ENCODE measurements around the gene SEC22A.

Gene SEC22A

DNA sequence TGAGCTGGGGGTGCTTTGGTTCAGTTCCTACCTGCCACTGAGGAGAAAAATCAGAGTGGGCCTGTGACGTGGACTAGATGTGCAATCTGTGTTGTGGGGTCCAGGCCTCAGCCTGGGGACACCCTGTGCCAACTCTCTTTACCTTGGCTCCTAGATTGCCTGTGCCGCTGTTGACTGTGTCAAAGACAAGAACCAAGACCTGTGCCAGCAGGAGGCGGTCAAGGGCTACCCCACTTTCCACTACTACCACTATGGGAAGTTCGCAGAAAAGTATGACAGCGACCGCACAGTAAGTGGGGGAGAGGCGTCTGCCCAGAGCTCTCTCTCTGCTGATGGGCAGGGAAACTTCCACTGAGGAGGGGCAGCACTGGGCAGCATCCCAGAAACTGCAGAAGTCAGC is 40.6 kb upstream of the SEC22A start:
- no peak overlapping the region for H3K27ac Mint-ChIP-seq
- no peaks in the 10 kb centered on the region for H3K4me1 Mint-ChIP-seq (ENCODE audit: low read depth)
- DNase-seq (ENCODE audit: low spot score): no peak
- H3K27me3 Mint-ChIP-seq (ENCODE audit: low read depth): no peaks in the 10 kb centered on the region
- peaks cover 19% of the 10 kb centered on the region for H3K36me3 Mint-ChIP-seq (ENCODE audit: low read depth)
- no peak overlapping the region for H3K4me3 Mint-ChIP-seq
- H3K9me3 Mint-ChIP-seq: peaks cover 4% of the 10 kb centered on the region

GRCh38 chr3:123163141-123163540 is 38.6 kb upstream of the SEC22A start:
- peaks cover 30% of the 10 kb centered on the region for H3K36me3 Mint-ChIP-seq (ENCODE audit: low read depth)
- H3K9me3 Mint-ChIP-seq: peaks cover 4% of the 10 kb centered on the region
- H3K27ac Mint-ChIP-seq: no peak overlapping the region
- no peaks in the 10 kb centered on the region for H3K27me3 Mint-ChIP-seq (ENCODE audit: low read depth)
- no peaks in the 10 kb centered on the region for H3K4me1 Mint-ChIP-seq (ENCODE audit: low read depth)
- H3K4me3 Mint-ChIP-seq: no peak overlapping the region
- DNase-seq (ENCODE audit: low spot score): no peak

- Mint-ChIP-seq H3K27me3 (ENCODE audit: low read depth) (no peaks in the 10 kb centered on the region), H3K36me3 (ENCODE audit: low read depth) (peaks cover 32% of the 10 kb centered on the region), H3K4me3 (no peak overlapping the region)
Observed at GRCh38 chr3:123165163-123165562, 36.6 kb upstream of the SEC22A start.

GRCh38 chr3:123167686-123168085 is 34.1 kb upstream of the SEC22A start:
- no peaks in the 10 kb centered on the region for H3K4me1 Mint-ChIP-seq (ENCODE audit: low read depth)
- no peak overlapping the region for H3K27ac Mint-ChIP-seq
- peaks cover 29% of the 10 kb centered on the region for H3K36me3 Mint-ChIP-seq (ENCODE audit: low read depth)
- H3K4me3 Mint-ChIP-seq: no peak overlapping the region
- H3K27me3 Mint-ChIP-seq (ENCODE audit: low read depth): no peaks in the 10 kb centered on the region
- H3K9me3 Mint-ChIP-seq: peaks cover 4% of the 10 kb centered on the region
- DNase-seq (ENCODE audit: low spot score): no peak

More at GRCh38 chr3:123165163-123165562, 36.6 kb upstream of the SEC22A start:
- H3K9me3 Mint-ChIP-seq: peaks cover 4% of the 10 kb centered on the region
- no peaks in the 10 kb centered on the region for H3K4me1 Mint-ChIP-seq (ENCODE audit: low read depth)
- no peak for DNase-seq (ENCODE audit: low spot score)
- H3K27ac Mint-ChIP-seq: no peak overlapping the region

DNA sequence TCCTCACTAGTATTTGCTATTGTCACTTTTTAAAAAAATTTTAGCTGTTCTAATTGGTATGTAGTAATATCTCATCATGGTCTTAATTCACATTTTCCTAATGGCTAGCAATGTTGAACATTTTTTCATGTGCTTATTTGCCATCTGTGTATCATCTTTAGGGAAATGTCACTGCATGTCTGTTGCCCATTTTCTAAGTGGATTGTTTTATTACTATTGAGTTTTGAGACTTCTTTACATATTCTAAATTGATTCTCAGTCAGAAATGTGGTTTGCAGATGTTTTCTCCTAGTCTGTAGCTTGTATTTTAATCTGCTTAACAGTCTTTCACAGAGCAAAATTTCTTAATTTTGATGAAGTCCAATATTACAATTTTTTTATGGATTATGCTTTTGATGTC is 33.6 kb upstream of the SEC22A start:
- Mint-ChIP-seq H3K27ac (no peak overlapping the region), H3K36me3 (ENCODE audit: low read depth) (peaks cover 29% of the 10 kb centered on the region), H3K4me3 (no peak overlapping the region), H3K4me1 (ENCODE audit: low read depth) (no peaks in the 10 kb centered on the region), H3K9me3 (peaks cover 4% of the 10 kb centered on the region), H3K27me3 (ENCODE audit: low read depth) (no peaks in the 10 kb centered on the region)
- no peak for DNase-seq (ENCODE audit: low spot score)

DNA sequence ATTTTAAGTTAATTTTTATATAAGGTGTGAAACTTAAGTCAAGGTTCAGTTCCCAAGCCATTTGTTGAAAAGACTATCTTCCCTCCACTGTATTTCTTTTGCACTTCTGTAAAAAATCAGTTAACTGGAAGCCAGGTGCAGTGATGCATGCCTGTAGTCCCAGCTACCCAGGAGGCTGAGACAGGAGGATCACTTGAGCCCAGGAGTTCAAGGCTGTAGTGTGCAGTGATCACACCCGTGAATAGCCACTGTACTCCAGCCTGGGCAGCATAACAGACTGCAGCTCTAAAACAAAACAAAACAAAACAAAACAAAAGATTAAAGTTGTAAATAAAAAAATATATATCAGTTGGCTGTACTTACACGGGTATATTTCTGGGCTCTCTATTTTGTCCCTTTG is 33.1 kb upstream of the SEC22A start:
- DNase-seq (ENCODE audit: low spot score): no peak
- Mint-ChIP-seq H3K27ac (no peak overlapping the region), H3K4me3 (no peak overlapping the region), H3K27me3 (ENCODE audit: low read depth) (no peaks in the 10 kb centered on the region), H3K36me3 (ENCODE audit: low read depth) (peaks cover 29% of the 10 kb centered on the region), H3K9me3 (peaks cover 4% of the 10 kb centered on the region), H3K4me1 (ENCODE audit: low read depth) (no peaks in the 10 kb centered on the region)

DNA sequence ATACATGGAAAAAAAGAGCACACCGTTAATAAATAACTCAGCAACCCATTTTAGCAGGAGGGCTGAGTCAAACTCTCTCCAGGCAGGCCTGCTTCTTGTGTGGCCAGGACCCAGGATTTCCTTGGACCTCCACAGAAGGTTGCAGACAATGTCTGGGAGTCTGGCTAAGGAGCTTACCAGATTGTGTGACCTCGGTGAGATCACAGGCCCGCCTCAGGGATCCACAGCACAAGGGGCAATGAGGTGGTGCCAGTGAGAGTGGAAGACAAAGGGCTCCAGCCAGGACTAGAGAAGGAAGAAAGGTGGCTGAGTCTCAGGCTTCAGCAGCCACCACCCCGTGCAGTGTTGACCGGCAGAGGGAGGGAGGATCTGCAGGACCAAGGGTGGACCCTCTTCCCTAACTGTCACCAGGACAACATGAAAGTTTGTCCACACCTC is 32.2 kb upstream of the SEC22A start:
- no peak for DNase-seq (ENCODE audit: low spot score)
- Mint-ChIP-seq H3K27ac (no peak overlapping the region), H3K9me3 (peaks cover 4% of the 10 kb centered on the region), H3K4me1 (ENCODE audit: low read depth) (no peaks in the 10 kb centered on the region), H3K36me3 (ENCODE audit: low read depth) (peaks cover 22% of the 10 kb centered on the region), H3K4me3 (no peak overlapping the region), H3K27me3 (ENCODE audit: low read depth) (no peaks in the 10 kb centered on the region)

DNA sequence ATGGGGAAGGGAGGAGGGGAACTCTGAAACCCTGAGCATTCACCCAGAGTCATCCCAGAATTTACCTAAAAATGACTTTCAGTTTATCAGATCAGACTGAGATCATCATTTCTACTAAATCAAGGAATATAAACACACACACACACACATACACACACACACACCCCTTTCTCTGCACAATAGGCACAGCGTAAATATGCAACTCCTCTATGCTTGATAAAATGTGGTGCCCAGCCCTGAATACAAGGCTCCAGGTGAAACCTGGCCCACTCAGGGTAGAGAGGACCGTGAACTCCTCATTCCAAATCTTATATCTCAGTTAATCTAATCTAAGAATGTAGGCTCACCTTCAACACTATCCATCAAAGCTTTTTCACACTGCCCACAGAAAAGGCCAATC is 31.8 kb upstream of the SEC22A start:
- Mint-ChIP-seq H3K27me3 (ENCODE audit: low read depth) (no peaks in the 10 kb centered on the region), H3K4me1 (ENCODE audit: low read depth) (no peaks in the 10 kb centered on the region), H3K9me3 (peaks cover 2% of the 10 kb centered on the region), H3K27ac (no peak overlapping the region), H3K36me3 (ENCODE audit: low read depth) (peaks cover 18% of the 10 kb centered on the region), H3K4me3 (no peak overlapping the region)
- DNase-seq (ENCODE audit: low spot score): no peak

DNA sequence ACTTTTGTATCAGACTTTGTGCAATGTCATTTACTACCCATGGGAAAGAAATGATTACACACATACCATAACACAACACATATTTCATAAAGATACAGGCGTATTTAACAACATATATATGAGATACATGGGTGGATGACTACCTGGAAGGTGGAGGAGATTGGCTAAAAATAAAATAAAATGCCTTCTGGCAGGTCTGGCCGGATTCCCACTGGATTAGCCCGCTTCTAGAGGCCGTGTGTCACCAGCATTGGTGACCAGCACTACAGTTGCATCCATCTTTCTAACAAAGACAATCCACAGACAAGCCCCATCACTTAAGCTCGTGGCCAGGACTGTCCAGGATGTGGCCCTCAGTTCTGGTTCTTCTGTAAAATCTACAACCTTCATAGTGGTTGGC is 21.0 kb upstream of the SEC22A start:
- H3K27ac Mint-ChIP-seq: no peak overlapping the region
- DNase-seq (ENCODE audit: low spot score): no peak
- no peaks in the 10 kb centered on the region for H3K9me3 Mint-ChIP-seq
- H3K4me3 Mint-ChIP-seq: no peak overlapping the region
- no peaks in the 10 kb centered on the region for H3K27me3 Mint-ChIP-seq (ENCODE audit: low read depth)
- no peaks in the 10 kb centered on the region for H3K36me3 Mint-ChIP-seq (ENCODE audit: low read depth)
- H3K4me1 Mint-ChIP-seq (ENCODE audit: low read depth): no peaks in the 10 kb centered on the region

- H3K27ac Mint-ChIP-seq: no peak overlapping the region
- no peaks in the 10 kb centered on the region for H3K9me3 Mint-ChIP-seq
- no peaks in the 10 kb centered on the region for H3K27me3 Mint-ChIP-seq (ENCODE audit: low read depth)
- H3K4me1 Mint-ChIP-seq (ENCODE audit: low read depth): no peaks in the 10 kb centered on the region
- no peak overlapping the region for H3K4me3 Mint-ChIP-seq
- no peaks in the 10 kb centered on the region for H3K36me3 Mint-ChIP-seq (ENCODE audit: low read depth)
- DNase-seq (ENCODE audit: low spot score): no peak
Observed at GRCh38 chr3:123186695-123187094, 15.0 kb upstream of the SEC22A start.

DNA sequence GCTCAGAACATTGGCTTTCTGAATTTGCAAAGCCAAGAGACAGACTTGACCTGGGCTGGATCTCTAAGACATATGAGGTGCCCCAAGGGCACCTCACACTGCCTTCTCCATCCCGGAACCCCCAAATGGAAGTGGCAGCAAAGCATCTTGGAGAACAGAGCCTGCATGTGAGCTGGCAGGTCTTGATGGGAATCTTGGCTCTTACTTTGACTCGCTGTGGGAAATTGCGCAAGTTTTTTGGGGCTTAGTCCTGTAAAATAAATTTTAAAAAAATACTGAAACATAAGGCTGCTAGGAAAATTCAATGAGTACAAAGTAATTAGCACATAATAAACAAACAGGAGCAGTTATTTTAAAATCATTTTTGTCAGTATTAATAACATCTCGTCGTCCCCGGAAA is 13.7 kb upstream of the SEC22A start:
- H3K9me3 Mint-ChIP-seq: no peaks in the 10 kb centered on the region
- H3K27ac Mint-ChIP-seq: no peak overlapping the region
- no peak overlapping the region for H3K4me3 Mint-ChIP-seq
- DNase-seq (ENCODE audit: low spot score): no peak
- H3K36me3 Mint-ChIP-seq (ENCODE audit: low read depth): no peaks in the 10 kb centered on the region
- H3K27me3 Mint-ChIP-seq (ENCODE audit: low read depth): no peaks in the 10 kb centered on the region
- H3K4me1 Mint-ChIP-seq (ENCODE audit: low read depth): no peaks in the 10 kb centered on the region

DNA sequence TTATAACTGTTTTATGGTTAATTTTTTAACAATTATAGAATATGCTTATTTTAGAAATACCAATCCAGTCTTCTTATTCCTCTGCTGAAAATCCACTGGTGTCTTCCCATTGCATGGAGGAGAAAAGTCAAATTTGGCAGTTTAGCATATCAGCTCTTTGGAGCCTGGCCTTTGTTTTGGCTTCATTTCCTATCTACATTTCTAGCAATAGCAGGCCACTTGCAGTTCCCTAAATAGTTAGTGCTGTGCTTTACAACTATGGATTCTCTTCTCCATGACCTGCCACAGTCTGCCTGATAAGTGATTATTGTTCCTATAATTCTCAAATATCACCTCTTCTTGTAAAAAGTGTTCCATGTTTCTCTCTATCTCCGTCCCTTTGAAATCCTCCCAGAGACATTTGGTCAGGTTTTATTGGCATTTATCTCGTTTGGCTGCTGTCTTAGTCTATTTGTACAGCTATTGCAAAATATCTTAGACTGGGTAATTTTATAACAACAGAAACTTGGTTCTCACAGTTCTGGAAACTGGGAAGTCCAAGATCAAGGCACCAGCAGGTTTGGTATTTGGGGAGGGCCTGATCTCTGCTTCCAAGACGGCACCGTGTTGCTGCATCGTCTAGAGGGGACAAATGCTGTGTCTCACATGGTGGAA is 8.2 kb upstream of the SEC22A start:
- peaks cover 6% of the 10 kb centered on the region for H3K27me3 Mint-ChIP-seq (ENCODE audit: low read depth)
- H3K4me1 Mint-ChIP-seq (ENCODE audit: low read depth): no peaks in the 10 kb centered on the region
- H3K9me3 Mint-ChIP-seq: no peaks in the 10 kb centered on the region
- H3K36me3 Mint-ChIP-seq (ENCODE audit: low read depth): no peaks in the 10 kb centered on the region
- H3K4me3 Mint-ChIP-seq: no peak overlapping the region
- no peak for DNase-seq (ENCODE audit: low spot score)
- H3K27ac Mint-ChIP-seq: no peak overlapping the region

DNA sequence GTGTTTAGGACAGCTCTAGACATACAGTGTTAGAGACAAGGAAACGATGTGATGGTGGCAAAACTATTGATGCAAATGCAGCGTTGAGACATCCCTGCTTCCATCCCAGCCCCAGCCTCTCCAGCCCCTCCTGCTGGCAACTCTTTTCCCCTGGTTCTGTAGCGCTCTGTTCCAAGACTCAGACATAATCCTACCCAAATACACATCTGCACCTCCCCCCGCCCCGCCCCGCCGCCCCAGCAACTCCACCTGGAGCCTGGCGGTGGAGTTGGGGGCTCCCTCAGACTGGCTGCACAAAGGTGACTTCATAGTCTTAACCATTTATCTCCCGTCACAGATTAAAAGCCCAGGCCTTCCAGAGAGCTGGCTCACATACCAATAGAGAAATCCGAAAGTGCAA is 7.2 kb upstream of the SEC22A start:
- H3K4me1 Mint-ChIP-seq (ENCODE audit: low read depth): no peaks in the 10 kb centered on the region
- H3K36me3 Mint-ChIP-seq (ENCODE audit: low read depth): no peaks in the 10 kb centered on the region
- no peak for DNase-seq (ENCODE audit: low spot score)
- no peak overlapping the region for H3K4me3 Mint-ChIP-seq
- H3K27ac Mint-ChIP-seq: no peak overlapping the region
- H3K9me3 Mint-ChIP-seq: no peaks in the 10 kb centered on the region
- peaks cover 6% of the 10 kb centered on the region for H3K27me3 Mint-ChIP-seq (ENCODE audit: low read depth)

- H3K36me3 Mint-ChIP-seq (ENCODE audit: low read depth): peaks cover 5% of the 10 kb centered on the region
- peaks cover 14% of the 10 kb centered on the region for H3K4me1 Mint-ChIP-seq (ENCODE audit: low read depth)
- peaks cover 6% of the 10 kb centered on the region for H3K27me3 Mint-ChIP-seq (ENCODE audit: low read depth)
- peaks cover 4% of the 10 kb centered on the region for H3K9me3 Mint-ChIP-seq
- DNase-seq (ENCODE audit: low spot score): no peak
- H3K27ac Mint-ChIP-seq: no peak overlapping the region
- H3K4me3 Mint-ChIP-seq: no peak overlapping the region
Observed at GRCh38 chr3:123198372-123198771, 3.4 kb upstream of the SEC22A start.

- Mint-ChIP-seq H3K9me3 (peaks cover 4% of the 10 kb centered on the region), H3K27me3 (ENCODE audit: low read depth) (peaks cover 3% of the 10 kb centered on the region), H3K27ac (peak overlapping the region; percentile 97), H3K36me3 (ENCODE audit: low read depth) (peaks cover 6% of the 10 kb centered on the region), H3K4me1 (ENCODE audit: low read depth) (peaks cover 16% of the 10 kb centered on the region), H3K4me3 (peak overlapping the region; percentile 92)
- no peak for DNase-seq (ENCODE audit: low spot score)
Observed at GRCh38 chr3:123201223-123201556, 553 bp upstream of the SEC22A start.
